NAMALWA (cell line): ENCODE measurements around the gene CELF2.
"Not testable (repeated sequence)": the region's sequence is repeated elsewhere in the genome, so short reads cannot be mapped to it uniquely, and the experiment has no call there.

Experiments used
- DNase-seq: peaks from one replicate; pipeline ENCODE4 v3.0.0-alpha.2; 2015; ENCODE audit warnings: low spot score

Gene CELF2

DNA sequence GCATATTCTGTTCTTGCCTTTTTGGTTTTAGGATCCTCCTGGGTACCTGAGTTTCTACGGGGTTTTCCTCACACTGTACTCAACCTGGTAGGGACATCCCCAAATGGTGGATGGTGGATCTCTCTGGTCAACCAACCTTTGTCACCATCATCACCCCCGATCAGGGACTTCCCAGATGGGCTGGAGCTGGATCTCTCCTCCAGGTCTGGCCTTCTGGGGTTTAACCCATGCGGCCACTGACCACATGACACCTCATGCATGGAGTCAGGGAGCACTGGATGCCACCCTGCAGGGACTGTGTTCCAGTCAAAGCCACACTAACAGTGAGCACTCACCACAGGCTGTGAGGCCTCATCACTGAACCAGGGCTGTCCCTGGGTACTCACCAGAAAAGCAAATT lies 80.0 kb downstream of the CELF2 start:
- DNase-seq, result no peak

DNA sequence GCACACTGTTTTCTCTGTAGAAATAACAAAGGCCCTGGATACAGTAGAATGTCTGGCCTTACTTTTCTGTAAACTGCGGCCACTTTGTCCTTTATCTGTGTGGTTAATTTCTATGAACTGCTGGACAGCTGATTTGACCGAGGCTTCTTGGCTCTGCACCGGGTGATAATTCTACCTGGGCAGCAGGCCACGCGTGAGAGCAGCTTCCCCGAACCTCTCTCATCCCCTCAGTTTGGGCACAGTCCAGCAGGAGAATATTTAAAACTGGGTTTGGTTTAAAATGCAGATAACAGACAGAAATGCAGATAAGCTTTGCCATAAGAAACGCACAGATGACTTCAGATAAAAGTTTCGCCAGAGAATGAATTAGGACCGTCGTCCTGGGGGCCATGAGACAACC lies 81.0 kb downstream of the CELF2 start:
- DNase-seq, result no peak

DNA sequence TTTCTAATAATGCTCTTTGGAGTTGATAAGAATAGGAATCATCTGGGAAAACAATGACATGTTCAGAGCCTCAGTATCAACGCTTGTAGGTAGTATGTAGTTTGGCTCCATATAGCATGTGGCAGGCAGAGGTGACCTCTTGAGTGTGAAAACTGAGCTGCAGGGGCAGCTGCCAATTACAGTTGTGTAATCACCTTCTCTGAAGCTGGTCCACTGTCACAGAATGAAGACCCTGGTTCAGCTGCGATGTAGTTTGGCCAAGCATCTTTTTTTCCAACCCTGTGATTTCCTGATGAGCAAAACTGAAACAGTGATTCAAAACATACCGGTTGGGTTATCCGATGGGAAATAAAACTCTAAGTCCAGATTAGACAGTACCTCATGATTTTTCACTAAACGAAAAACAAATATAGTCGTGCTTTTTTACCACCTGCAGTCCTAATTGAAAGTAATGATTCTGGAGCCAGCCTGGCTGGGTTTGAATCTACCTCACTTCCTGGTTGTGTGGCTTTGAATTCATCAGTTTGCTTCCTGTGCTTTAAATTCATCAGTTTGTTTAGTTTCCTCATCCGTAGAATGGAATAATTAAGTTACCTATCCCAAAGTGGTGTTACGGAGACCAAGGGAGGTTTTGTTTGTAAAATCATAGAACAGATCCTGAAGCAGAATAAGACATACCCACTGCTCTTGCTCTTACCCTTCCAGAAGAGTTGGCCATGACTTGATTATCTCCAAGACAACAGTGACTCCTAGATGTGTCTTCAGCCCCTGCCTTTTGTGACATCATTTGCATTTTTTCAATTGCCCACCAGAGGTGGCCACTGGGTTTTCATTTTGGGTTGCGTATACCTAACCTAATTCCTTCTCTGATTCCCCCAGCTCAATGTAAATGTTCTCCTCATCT lies 87.4 kb downstream of the CELF2 start:
- peak; percentile 15 for DNase-seq

DNA sequence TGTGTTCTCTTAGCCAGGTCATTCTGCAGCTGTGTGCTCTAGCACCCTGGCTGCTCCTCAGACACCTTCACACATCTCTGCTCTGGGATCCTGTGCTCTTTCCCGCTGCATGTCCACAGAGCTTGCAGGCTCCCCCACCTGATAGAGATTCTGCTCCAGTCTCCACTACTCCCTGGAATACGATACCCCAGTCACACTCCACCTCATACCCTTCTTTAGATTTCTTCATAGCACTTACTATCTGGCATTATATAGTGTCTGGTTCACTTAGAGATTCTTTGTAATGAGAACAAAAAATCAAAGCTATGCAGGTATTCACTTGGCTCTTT lies 88.0 kb downstream of the CELF2 start:
- DNase-seq, result no peak

DNA sequence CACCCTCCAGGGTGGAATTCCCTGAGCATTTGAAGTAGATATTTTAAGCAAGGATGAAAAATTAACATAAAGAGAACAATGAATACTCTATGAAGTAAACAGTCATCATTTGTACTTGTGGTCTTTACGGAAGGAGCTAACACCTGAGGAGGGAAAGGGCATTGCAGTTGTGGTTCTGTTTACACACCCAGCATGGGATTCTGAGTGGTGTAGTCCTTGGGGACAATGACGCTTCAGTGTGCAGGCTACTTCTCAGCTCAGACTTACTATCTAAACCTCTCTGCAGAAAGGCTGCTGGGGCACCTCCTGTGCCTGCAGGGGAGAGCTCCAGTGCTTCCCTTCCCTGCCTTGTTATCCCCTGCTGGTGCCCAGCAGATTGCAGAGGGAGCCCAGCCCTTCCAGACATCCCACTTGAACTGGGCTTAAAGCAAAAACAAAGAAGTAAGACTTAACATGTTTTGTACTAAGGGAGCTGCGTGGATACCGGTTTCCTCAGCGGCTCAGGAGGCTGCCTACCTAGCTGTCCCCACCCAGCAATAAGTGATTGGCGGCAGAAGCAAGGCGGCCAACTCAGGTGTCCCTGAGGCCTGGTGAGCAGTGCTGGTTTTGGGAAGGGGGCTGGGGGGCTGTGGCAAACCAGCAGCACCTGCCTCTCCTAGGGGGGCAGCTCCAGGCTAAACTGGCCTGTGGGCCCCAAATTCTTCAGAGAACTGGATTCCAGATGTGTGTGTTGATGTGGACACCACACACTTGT lies 89.1 kb downstream of the CELF2 start:
- DNase-seq, result no peak

DNA sequence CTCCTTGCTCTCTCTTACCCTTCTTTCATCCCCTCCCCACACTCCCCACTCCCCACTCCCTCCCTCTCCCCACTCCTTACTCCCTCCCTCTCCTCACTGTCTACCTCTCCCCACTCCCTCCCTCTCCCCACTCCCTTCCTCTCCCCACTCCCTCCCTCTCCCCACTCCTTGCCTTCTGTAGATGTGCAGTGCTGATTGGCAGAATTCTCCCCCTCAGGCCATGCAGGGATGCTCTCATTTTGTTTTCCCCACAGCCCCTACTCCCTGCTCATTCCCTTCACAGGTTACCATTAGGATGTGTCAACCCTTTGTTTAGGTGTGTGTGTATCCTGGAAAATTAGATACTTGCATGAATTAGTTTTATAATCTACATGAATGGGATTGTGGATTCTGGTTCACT lies 90.3 kb downstream of the CELF2 start:
- no peak for DNase-seq

DNA sequence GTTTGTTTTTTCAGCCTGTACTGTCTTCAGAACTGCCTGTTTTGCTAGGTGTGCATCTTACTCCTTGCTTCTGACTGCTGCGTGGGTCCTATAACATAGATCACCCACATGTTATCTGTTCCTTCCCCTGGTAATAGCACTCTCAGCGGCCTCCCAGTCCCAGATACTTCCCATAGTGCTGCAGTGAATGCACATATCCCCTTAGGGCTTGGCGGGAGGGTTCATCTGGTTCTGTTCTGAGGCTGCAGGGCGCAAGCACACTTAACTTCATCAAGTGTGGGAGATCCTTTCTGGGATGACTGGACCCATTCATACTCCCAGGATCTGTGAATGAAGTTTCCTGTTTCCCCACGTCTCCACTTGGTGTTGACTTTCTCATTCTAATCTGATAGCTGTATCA lies 90.7 kb downstream of the CELF2 start:
- DNase-seq, result no peak

DNA sequence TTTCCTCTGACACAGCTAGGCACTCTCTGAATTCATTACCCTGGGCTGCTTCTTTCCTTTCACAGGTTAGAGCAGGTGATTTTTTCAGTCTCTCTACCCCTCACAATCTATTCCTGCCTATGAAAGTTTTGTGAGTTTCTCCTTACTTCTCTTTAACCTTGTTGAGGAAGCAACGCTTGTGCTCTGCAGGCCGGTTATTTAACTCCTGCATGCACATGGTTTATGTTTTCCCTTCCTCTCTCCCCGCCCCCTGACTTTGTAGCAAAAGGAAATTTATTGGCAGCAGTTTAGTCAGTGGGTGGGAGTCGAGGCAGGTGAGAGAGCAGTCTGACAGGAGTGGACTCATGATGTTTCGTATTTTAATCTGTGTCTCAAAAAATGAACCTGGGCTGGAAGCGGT lies 91.9 kb downstream of the CELF2 start:
- no peak for DNase-seq

DNA sequence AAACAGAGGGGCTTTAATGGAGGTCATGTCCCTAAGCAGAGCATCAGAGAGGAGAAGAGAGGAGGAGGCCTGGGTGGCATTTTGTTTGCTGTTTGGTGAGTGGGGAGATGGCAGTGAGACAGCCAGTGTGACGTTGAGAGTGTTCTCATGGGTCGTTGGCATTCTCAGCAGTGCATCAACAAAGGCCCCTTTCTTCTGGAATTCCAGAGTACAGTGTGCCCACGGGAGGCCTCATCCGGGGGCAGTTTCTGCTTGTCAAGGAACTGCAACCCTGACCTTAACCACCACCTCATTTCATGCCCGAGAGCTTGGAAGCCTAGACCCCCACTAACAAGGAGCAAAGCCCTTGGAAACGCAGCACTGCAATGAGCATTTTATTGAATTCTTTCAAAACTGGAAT lies 92.9 kb downstream of the CELF2 start:
- no peak for DNase-seq

DNA sequence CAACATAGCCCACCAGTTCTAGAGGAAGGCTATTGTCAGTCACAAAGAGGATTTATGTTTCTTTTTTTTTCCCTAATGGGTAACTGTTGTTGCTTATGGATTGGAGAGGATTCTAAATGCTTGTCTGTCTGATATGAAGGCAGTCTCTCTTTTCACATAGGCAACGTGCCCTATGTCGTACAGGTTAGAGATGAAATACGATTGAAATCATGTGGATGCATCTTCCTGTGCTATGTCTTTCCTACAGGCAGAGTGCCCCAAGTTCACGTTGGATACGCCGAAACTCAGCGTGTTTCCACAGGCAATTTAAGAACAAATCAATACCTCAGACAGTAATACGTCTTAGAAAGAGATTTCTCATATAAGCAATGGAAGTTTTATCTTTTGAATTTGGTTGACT lies 93.8 kb downstream of the CELF2 start:
- DNase-seq, result no peak

DNA sequence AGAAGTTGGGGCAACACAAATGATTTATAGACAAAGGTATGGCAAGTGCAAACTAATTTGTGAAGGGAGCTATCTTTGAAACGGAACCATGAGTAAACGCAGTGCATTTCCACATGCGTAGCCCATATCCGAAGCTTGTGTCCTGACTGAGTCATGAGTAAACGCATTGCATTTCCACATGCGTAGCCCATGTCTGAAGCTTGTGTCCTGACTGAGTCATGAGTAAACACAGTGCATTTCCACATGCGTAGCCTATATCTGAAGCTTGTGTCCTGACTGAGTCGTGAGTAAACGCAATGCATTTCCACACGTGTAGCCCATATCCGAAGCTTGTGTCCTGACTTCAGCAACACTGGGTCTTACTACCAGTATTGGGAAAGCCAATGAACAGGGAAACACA lies 95.0 kb downstream of the CELF2 start:
- DNase-seq, result no peak

DNA sequence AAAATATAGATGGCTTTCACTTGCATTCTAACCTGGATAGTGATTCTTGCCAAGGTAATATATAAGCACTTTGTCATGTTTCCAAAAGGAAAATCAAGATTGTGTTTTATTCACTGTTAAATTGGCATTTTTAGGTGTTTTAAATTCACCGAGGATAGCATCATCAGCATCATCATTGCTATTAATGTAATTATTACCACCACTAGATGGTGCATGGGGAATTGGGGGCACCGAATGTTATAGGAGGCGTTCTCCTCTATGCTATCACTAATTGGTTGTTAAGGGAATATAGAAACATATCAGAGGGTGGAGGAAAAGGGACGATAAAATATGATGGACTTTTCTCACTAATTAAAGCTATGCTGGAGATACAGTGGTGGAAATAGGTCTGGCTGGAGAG lies 95.5 kb downstream of the CELF2 start:
- DNase-seq, result peak; percentile 50

DNA sequence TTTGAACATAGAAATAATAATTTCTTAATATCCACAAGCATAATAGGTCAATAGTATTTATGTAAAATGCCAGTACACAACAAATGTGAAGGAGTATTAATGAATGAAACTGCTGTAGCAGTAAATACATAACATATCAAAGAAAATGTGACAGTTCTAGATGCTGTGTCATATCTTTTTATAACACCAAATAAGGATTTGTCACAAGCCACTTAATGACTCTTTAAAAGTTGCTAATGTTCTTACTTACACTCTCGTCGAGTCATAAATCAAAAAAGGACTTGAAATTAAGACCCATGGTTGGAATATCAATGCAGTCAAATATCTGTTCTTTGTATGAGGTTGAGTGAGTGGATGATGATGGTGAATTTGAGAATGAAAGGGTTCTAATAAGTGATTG lies 96.6 kb downstream of the CELF2 start:
- DNase-seq, result no peak

DNA sequence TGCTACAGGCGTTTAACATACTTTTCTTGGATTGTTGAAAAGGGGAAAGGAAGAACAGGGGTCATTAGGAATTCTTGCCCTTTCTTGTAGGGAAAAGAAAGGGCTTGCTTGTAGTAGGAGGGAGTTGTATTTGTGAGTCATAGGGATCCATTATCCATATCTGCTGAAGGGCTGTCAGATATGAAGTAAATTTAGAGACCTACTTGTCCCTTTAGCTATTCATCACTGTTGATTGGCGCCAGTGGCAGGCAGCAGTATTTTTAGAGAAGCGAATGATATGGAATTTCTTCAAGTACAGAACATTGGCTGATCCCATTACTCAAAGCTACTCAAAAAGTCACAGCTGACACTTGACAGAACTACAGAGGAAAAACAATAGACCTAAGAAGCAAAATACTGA lies 97.7 kb downstream of the CELF2 start:
- no peak for DNase-seq

DNA sequence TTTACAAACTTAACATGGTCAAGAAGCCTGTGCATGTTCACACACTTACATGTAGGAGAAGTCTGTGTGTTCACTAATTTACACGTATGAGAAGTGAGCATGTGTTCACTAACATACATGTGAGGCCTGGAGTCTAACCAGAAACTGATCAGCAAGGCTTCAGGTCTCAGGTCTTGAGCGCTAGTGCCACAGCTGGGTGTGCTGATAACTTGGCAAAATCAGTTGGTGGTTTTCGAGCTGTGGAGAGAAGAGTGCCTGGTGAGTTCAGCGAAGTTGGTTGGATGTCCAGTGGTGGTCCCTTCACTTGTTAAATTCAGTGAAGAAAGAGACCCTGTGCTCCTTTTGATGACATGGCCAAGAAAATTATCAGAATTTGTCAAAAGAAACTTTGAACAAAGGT lies 98.7 kb downstream of the CELF2 start:
- no peak for DNase-seq

DNA sequence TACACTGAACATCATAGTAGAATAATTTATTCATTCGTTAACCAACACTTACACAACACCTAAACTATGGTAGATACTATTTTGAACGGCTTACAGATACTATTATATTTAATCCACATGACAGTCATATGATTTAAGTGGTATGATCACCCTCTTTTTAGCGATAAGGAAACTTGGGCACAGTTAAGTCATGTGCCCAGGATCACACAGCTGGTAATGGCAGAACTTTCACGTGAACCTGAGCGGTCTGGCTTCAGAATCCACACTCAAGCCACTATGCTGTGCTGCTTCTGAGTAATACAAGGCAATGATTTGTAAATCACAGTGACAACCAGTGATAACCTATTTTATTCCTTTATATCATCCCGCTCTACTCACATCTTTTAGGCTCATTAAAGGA lies 99.1 kb downstream of the CELF2 start:
- DNase-seq, result no peak

DNA sequence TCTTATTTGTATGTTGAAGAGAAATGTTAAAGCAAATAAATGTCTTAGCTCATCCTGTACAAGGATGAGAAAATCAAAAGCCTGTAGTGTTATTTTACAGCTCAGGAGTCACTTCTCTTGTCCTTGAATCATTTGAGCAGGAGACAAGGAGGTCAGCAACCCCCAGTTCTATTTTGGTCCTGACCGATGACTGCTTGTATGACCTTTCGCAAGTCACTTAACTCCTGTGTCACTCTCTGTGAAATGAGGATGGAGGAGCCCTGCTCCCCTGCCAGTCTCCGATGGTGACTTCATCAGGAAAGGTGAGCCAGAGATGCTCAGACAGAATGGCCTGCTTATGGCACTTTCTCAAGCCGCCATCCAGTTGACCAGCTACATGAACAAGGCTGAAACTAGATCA lies 101.0 kb downstream of the CELF2 start:
- DNase-seq, result no peak

DNA sequence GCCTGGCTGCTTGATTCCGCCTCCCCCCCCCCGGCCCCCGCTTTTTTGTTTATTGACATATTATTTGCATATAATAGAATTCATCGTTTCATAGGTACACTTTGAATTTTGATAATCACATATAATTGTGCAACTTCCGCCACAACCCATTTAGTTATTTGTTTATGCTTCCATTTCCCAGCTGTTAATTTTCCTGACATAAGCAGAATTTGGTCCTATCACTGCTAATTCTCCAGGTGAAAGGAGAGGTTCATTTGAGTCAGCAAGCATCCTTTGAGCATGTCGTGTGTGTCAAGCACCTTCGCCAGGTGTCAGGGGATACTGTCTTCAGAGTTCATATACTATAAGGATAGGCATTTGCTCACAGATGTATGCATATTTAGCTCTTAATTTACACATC lies 102.2 kb downstream of the CELF2 start:
- DNase-seq, result no peak

DNA sequence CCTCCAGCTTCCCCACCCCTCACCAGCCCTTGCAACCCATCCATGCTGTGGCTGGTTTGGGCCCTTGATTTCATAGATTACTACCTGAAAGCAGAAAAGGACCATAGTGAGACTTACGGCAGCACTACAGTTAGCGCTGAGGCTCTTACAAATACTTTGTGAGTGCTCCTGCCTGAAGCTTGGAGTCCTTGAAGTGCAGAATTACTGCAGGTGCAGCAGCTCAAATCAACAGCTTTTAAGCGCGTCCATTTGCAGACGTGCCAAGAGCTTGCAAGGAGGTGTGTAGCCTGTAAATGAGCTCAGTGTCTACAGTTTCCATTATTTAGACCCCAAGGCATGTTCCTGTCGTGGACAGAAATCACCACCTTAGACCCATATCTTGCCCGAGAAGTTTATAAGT lies 103.0 kb downstream of the CELF2 start:
- no peak for DNase-seq

DNA sequence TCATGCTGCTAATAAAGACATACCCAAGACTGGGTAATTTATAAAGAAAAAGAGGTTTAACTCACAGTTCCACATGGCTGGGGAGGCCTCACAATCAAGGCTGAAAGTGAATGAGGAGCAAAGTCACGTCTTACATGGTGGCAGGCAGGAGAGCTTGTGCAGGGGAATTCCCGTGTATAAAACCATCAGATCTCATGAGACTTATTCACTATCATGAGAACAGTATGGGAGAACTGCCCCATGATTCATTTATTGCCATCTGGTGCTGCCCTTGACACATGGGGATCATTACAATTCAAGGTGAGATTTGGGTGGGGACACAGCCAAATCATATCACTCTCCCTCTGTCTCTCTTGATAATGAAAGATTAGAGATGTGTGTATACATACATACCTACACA lies 106.2 kb downstream of the CELF2 start:
- not testable (repeated sequence) for DNase-seq

DNA sequence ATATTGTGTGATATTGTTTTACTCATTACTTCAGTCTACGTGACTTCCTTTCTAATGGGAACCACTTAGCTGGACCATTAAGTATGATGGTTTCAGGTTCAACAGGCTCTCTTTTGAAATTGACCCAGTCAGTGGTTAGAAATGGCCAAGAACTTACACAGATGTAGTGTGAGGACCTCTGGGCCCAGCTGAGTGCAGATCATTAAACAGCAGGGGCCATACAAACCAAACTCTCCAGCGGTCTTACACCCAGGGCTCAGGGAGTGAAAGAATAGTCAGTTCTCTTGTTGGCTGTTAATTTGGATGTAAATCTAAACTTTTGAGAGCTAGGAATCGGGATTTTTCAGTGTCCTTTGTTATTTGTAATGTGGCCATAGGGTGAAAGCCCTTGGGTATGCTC lies 107.3 kb downstream of the CELF2 start:
- DNase-seq, result no peak

DNA sequence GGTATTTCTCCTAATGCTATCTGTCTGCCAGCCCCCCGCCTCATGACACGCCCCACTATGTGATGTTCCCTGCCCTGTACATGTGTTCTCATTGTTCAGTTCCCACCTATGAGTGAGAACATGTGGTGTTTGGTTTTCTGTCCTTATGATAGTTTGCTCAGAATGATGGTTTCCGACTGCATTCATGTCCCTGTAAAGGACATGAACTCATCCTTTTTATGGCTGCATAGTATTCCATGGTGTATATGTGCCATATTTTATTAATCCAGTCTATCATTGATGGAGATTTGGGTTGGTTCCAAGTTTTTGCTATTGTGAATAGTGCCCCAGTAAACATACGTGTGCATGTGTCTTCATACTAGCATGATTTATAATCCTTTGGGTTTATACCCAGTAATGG lies 109.3 kb downstream of the CELF2 start:
- DNase-seq, result not testable (repeated sequence)

DNA sequence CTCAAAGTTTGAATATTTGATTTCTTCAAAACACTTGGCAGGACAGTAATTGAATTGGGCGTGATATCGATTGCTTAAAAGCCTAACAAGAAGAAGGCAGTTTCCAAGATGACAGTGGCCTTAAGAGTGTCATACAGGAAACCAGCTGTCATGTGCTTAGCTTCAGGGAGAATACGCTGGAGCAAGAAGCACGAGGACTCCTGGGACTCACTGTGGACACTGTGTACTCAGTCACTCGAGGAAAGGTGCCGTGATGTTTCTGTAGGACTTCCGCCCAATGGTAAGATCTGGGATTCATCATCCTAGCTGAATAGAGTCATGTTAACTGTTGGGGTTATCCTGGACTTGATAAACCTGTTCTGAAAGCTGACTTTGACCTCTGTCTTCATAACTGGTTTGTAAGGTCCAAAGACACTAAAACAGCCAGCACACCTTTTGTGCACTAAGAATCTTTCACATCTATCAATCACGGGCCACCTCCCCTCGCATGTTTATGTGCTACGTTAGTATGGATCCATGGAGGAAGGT lies 113.5 kb downstream of the CELF2 start:
- DNase-seq, result no peak

DNA sequence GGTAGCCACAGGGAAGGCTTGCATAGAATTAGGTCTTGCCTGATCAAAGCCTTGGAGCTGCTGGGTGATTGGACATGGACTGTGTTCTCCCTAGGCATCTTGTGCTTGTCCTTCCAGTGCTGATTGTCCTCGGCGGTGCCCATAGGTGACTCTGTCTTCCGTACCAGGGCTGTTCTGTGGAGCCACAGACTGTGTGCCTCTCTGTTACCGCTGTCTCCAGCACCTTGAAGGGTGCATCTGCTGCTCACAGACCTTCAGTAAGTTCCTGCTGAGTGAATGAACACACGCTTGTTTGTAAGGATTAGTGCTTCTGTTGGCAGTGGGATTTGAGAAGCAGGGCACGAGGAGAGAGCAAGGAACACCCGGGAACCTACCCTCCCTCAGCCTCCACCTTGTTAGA lies 116.7 kb downstream of the CELF2 start:
- DNase-seq, result no peak
